ENCODE measurements around the gene UTS2R.
"Not testable (repeated sequence)": the region's sequence is repeated elsewhere in the genome, so short reads cannot be mapped to it uniquely, and the experiment has no call there.

UTS2R gene

GRCh38 chr17:82334204-82334621 lies 37.4 kb upstream of the UTS2R start:
- no peak for DNase-seq (ENCODE audit: low read depth, low spot score)

GRCh38 chr17:82334622-82335394 lies 36.8 kb upstream of the UTS2R start:
- DNase-seq (ENCODE audit: low read depth, low spot score) = no peak

GRCh38 chr17:82338858-82339633 lies 32.5 kb upstream of the UTS2R start:
- DNase-seq (ENCODE audit: low read depth, low spot score) = peak; percentile 84

GRCh38 chr17:82339634-82340580 lies 31.7 kb upstream of the UTS2R start:
- no peak for DNase-seq (ENCODE audit: low read depth, low spot score)

GRCh38 chr17:82342361-82343079 lies 29.0 kb upstream of the UTS2R start:
- DNase-seq (ENCODE audit: low read depth, low spot score) = no peak

GRCh38 chr17:82343560-82343959 lies 28.0 kb upstream of the UTS2R start:
- no peak for DNase-seq (ENCODE audit: low read depth, low spot score)

GRCh38 chr17:82344175-82344907 lies 27.2 kb upstream of the UTS2R start:
- no peak for DNase-seq (ENCODE audit: low read depth, low spot score)

GRCh38 chr17:82345151-82345976 lies 26.2 kb upstream of the UTS2R start:
- no peak for DNase-seq (ENCODE audit: low read depth, low spot score)

GRCh38 chr17:82346342-82347300 lies 24.9 kb upstream of the UTS2R start:
- DNase-seq (ENCODE audit: low read depth, low spot score) = no peak

- DNase-seq (ENCODE audit: low read depth, low spot score) = not testable (repeated sequence)
These were observed 23.6 kb upstream of the UTS2R start for GRCh38 chr17:82347994-82348393.

GRCh38 chr17:82348434-82348833 lies 23.1 kb upstream of the UTS2R start:
- no peak for DNase-seq (ENCODE audit: low read depth, low spot score)

- no peak for DNase-seq (ENCODE audit: low read depth, low spot score)
These were observed 22.7 kb upstream of the UTS2R start for GRCh38 chr17:82348866-82349265.

- DNase-seq (ENCODE audit: low read depth, low spot score) = no peak
These were observed 22.3 kb upstream of the UTS2R start for GRCh38 chr17:82349287-82349701.

GRCh38 chr17:82350182-82351030 lies 21.2 kb upstream of the UTS2R start:
- no peak for DNase-seq (ENCODE audit: low read depth, low spot score)

- no peak for DNase-seq (ENCODE audit: low read depth, low spot score)
These were observed 20.3 kb upstream of the UTS2R start for GRCh38 chr17:82351254-82351712.

GRCh38 chr17:82351713-82352488 lies 19.7 kb upstream of the UTS2R start:
- peak; percentile 95 for DNase-seq (ENCODE audit: low read depth, low spot score)

GRCh38 chr17:82353484-82353883 lies 18.1 kb upstream of the UTS2R start:
- DNase-seq (ENCODE audit: low read depth, low spot score) = no peak

All from ELF-1 (cell line).